H9 (cell line): ENCODE measurements around the gene KPTN. TPM values are rescaled to one million over a fixed set of nuclear protein-coding genes. Genes with fewer than 3 reads are reported as not detected.

Source experiments
- DNase-seq: peaks from one replicate; pipeline ENCODE4 v3.0.0-alpha.2; 2017
- H2AFZ ChIP-seq: one replicate; pipeline ENCODE4 v1.6.1; 2013; ENCODE audit warnings: mild to moderate bottlenecking, low read length, control low read depth, moderate library complexity
- H2AK5ac ChIP-seq: 2 replicates; pipeline ENCODE4 v1.6.1; 2013; ENCODE audit warnings: low read length, control low read depth, mixed read lengths; ENCODE audit not compliant: insufficient read length
- H2BK120ac ChIP-seq: one replicate; pipeline ENCODE4 v1.6.1; 2013; ENCODE audit warnings: low read depth, mild to moderate bottlenecking, low read length, control low read depth, inconsistent platforms; ENCODE audit not compliant: poor library complexity, severe bottlenecking
- H2BK12ac ChIP-seq: 2 replicates; pipeline ENCODE4 v1.6.1; 2013; ENCODE audit warnings: low read length, control low read depth, mixed read lengths, low read depth; ENCODE audit not compliant: insufficient read length
- H2BK15ac ChIP-seq: 2 replicates; pipeline ENCODE4 v1.6.1; 2013; ENCODE audit warnings: low read depth, low read length, control low read depth
- H2BK20ac ChIP-seq: one replicate; pipeline ENCODE4 v1.6.1; 2013; ENCODE audit warnings: low read depth, mild to moderate bottlenecking, low read length, control low read depth, inconsistent platforms; ENCODE audit not compliant: poor library complexity, severe bottlenecking
- H2BK5ac ChIP-seq: 2 replicates; pipeline ENCODE4 v1.6.1; 2013; ENCODE audit warnings: low read length, control low read depth, mixed read lengths; ENCODE audit not compliant: insufficient read length
- H3K14ac ChIP-seq: 2 replicates; pipeline ENCODE4 v1.6.1; 2013; ENCODE audit warnings: low read length, control low read depth; ENCODE audit not compliant: insufficient read depth
- H3K18ac ChIP-seq: 2 replicates; pipeline ENCODE4 v1.6.1; 2013; ENCODE audit warnings: low read depth, mild to moderate bottlenecking, mixed read lengths, low read length, control low read depth; ENCODE audit not compliant: insufficient read length
- H3K23ac ChIP-seq: 2 replicates; pipeline ENCODE4 v1.6.1; 2013; ENCODE audit warnings: low read length, control low read depth, mixed read lengths, low read depth; ENCODE audit not compliant: insufficient read length
- H3K23me2 ChIP-seq: 2 replicates; pipeline ENCODE4 v1.6.1; 2013; ENCODE audit warnings: low read depth, mild to moderate bottlenecking, mixed read lengths, low read length, control low read depth; ENCODE audit not compliant: insufficient read length, poor library complexity, severe bottlenecking
- H3K27ac ChIP-seq: 2 replicates; pipeline ENCODE4 v1.5.1; 2013; ENCODE audit warnings: low read length, control low read depth, mixed read lengths, low read depth; ENCODE audit not compliant: insufficient read length
- H3K27me3 ChIP-seq: 2 replicates; pipeline ENCODE4 v1.6.1; 2013; ENCODE audit warnings: low read length, control low read depth, inconsistent platforms; ENCODE audit not compliant: insufficient read depth
- H3K4ac ChIP-seq: 2 replicates; pipeline ENCODE4 v1.6.1; 2013; ENCODE audit warnings: low read depth, mild to moderate bottlenecking, control low read depth, inconsistent platforms, low read length, moderate library complexity
- H3K4me1 ChIP-seq: 2 replicates; pipeline ENCODE4 v1.6.1; 2013; ENCODE audit warnings: low read length, control low read depth, inconsistent platforms; ENCODE audit not compliant: insufficient read depth
- H3K4me2 ChIP-seq: 2 replicates; pipeline ENCODE4 v1.6.1; 2013; ENCODE audit warnings: low read length, control low read depth, mixed read lengths; ENCODE audit not compliant: insufficient read length, insufficient read depth
- H3K56ac ChIP-seq: 2 replicates; pipeline ENCODE4 v1.6.1; 2013; ENCODE audit warnings: low read depth, mild to moderate bottlenecking, mixed read lengths, low read length, control low read depth; ENCODE audit not compliant: insufficient read length
- H3K79me1 ChIP-seq: 2 replicates; pipeline ENCODE4 v1.6.1; 2013; ENCODE audit warnings: low read depth, mild to moderate bottlenecking, moderate library complexity, low read length, control low read depth, inconsistent platforms; ENCODE audit not compliant: insufficient read depth, poor library complexity, severe bottlenecking
- H3K79me2 ChIP-seq: 2 replicates; pipeline ENCODE4 v1.6.1; 2013; ENCODE audit warnings: low read length, control low read depth, inconsistent platforms; ENCODE audit not compliant: insufficient read depth
- H3K9ac ChIP-seq: 2 replicates; pipeline ENCODE4 v1.6.1; 2013; ENCODE audit warnings: low read length, control low read depth, mixed read lengths; ENCODE audit not compliant: insufficient read length; ENCODE audit errors: extremely low read depth
- H3K9me3 ChIP-seq: one replicate; pipeline ENCODE4 v1.6.1; 2013; ENCODE audit warnings: low read depth, low read length, inconsistent platforms; ENCODE audit not compliant: control insufficient read depth
- H3T11ph ChIP-seq: one replicate; pipeline ENCODE4 v1.6.1; 2013; ENCODE audit warnings: mild to moderate bottlenecking, low read length, control low read depth, inconsistent platforms
- H4K20me1 ChIP-seq: one replicate; pipeline ENCODE4 v1.6.1; 2013; ENCODE audit not compliant: control insufficient read depth, insufficient read length, insufficient read depth
- H4K5ac ChIP-seq: 2 replicates; pipeline ENCODE4 v1.6.1; 2013; ENCODE audit warnings: low read depth, mild to moderate bottlenecking, mixed read lengths, low read length, control low read depth; ENCODE audit not compliant: insufficient read length
- H4K8ac ChIP-seq: replicated peaks from 2 replicates; pipeline ENCODE4 v1.6.1; 2013; ENCODE audit warnings: low read length, control low read depth, mixed read lengths, low read depth; ENCODE audit not compliant: insufficient read length
- H4K91ac ChIP-seq: 2 replicates; pipeline ENCODE4 v1.6.1; 2013; ENCODE audit warnings: low read depth, mild to moderate bottlenecking, moderate library complexity, mixed read lengths, low read length, control low read depth; ENCODE audit not compliant: insufficient read length
- H3K27ac Mint-ChIP-seq, 3 experiments: 2 replicates in 2 of 3; 3 replicates in 1 of 3; pipeline ENCODE4 v1.8.0; 2020 to 2021; ENCODE audit warnings: mixed read lengths in 3 of 3, mild to moderate bottlenecking in 1 of 3, moderate library complexity in 1 of 3
- H3K27me3 Mint-ChIP-seq: 2 replicates; pipeline ENCODE4 v1.8.0; 2021; ENCODE audit warnings: low read depth, mild to moderate bottlenecking, moderate library complexity, mixed read lengths
- H3K36me3 Mint-ChIP-seq, 3 experiments: 2 replicates in 2 of 3; 3 replicates in 1 of 3; pipeline ENCODE4 v1.8.0; 2020 to 2021; ENCODE audit warnings: low read depth in 3 of 3, mixed read lengths in 3 of 3; ENCODE audit not compliant: insufficient read depth in 1 of 3
- H3K4me1 Mint-ChIP-seq, 2 experiments: 2 replicates each; pipeline ENCODE4 v1.8.0; 2020; ENCODE audit warnings: mixed read lengths in 2 of 2
- H3K4me3 Mint-ChIP-seq, 2 experiments: 2 replicates in 1 of 2; 3 replicates in 1 of 2; pipeline ENCODE4 v1.8.0; 2020 to 2021; ENCODE audit warnings: mild to moderate bottlenecking in 2 of 2, mixed read lengths in 2 of 2, moderate library complexity in 1 of 2
- H3K9me3 Mint-ChIP-seq, 2 experiments: 2 replicates in 1 of 2; 3 replicates in 1 of 2; pipeline ENCODE4 v1.8.0; 2020; ENCODE audit warnings: mild to moderate bottlenecking in 2 of 2, mixed read lengths in 2 of 2, moderate library complexity in 1 of 2
- WGBS: extraction: QIAGEN DNeasy Blood & Tissue Kit; methylation state at CpG from one replicate; pipeline ENCODE4 v1.1.7; 2013; ENCODE audit warnings: missing lambda C conversion rate, low lambda C conversion rate, mixed read lengths; ENCODE audit not compliant: insufficient read length; ENCODE audit errors: extremely low coverage; 5-methylcytosine and 5-hydroxymethylcytosine counted together
- total RNA-seq: library from RNA; stranded (reverse); gene quantifications from 2 replicates; pipeline ENCODE4 v1.2.1, GENCODE V29; 2021
- TF ChIP-seq, protein P1 (sequence below): fragments of 200-600 bp; sonication (generic); conservative IDR thresholded peaks from 3 replicates; pipeline ENCODE4 v1.8.0; 2021; ENCODE audit warnings: antibody characterized with exemption, mild to moderate bottlenecking

Gene KPTN
- total RNA-seq, 1 experiment from 2014 or later, result 35.4 TPM

GRCh38 chr19:47429140-47429793 is 54.8 kb downstream of the KPTN start:
- H2BK20ac ChIP-seq, result no peak overlapping the region
- Mint-ChIP-seq H3K27me3 (peaks cover 38% of the 10 kb centered on the region), H3K36me3 (no peaks in the 10 kb centered on the region; a peak in 1 of 7 replicates), H3K4me3 (peak overlapping the region; percentile 14 to 70; a peak in 2 of 5 replicates), H3K27ac (no peak overlapping the region), H3K9me3 (no peaks in the 10 kb centered on the region), H3K4me1 (peaks cover 4 to 16% of the 10 kb centered on the region in 2 experiments)
- no peak overlapping the region for H2BK5ac ChIP-seq
- H2BK12ac ChIP-seq, result no peak overlapping the region
- no peak overlapping the region for H4K91ac ChIP-seq
- TF ChIP-seq, protein P1, sequence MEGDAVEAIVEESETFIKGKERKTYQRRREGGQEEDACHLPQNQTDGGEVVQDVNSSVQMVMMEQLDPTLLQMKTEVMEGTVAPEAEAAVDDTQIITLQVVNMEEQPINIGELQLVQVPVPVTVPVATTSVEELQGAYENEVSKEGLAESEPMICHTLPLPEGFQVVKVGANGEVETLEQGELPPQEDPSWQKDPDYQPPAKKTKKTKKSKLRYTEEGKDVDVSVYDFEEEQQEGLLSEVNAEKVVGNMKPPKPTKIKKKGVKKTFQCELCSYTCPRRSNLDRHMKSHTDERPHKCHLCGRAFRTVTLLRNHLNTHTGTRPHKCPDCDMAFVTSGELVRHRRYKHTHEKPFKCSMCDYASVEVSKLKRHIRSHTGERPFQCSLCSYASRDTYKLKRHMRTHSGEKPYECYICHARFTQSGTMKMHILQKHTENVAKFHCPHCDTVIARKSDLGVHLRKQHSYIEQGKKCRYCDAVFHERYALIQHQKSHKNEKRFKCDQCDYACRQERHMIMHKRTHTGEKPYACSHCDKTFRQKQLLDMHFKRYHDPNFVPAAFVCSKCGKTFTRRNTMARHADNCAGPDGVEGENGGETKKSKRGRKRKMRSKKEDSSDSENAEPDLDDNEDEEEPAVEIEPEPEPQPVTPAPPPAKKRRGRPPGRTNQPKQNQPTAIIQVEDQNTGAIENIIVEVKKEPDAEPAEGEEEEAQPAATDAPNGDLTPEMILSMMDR, result no peak
- no peak overlapping the region for H3K4ac ChIP-seq
- H2BK120ac ChIP-seq, result no peak overlapping the region
- H2AK5ac ChIP-seq, result no peak overlapping the region
- H2BK15ac ChIP-seq, result no peak overlapping the region
- H3K9me3 ChIP-seq, result no peaks in the 10 kb centered on the region
- peaks cover 22% of the 10 kb centered on the region for H3K23me2 ChIP-seq
- H3K79me1 ChIP-seq, result no peaks in the 10 kb centered on the region
- H3K4me2 ChIP-seq, result peak overlapping the region; percentile 78
- no peaks in the 10 kb centered on the region for H3K79me2 ChIP-seq
- no peak overlapping the region for H3K9ac ChIP-seq
- no peak overlapping the region for H3K56ac ChIP-seq
- no peak overlapping the region for H3K23ac ChIP-seq
- no peak overlapping the region for H4K5ac ChIP-seq
- H3T11ph ChIP-seq, result no peak overlapping the region
- DNase-seq, result peak; percentile 62
- no peak overlapping the region for H3K14ac ChIP-seq
- H3K27me3 ChIP-seq, result no peaks in the 10 kb centered on the region
- no peaks in the 10 kb centered on the region for H3K4me1 ChIP-seq
- no peak overlapping the region for H4K8ac ChIP-seq
- WGBS, result no CpG with 5 or more reads among the region's 20 CpGs
- H3K27ac ChIP-seq, result no peak overlapping the region
- no peak overlapping the region for H3K18ac ChIP-seq
- H4K20me1 ChIP-seq, result no peaks in the 10 kb centered on the region
- H2AFZ ChIP-seq, result no peak overlapping the region
